Mucosa of descending colon (tissue), 3 donors: ENCODE results near the gene PSMA8. TPM values are rescaled to one million over a fixed set of nuclear protein-coding genes. Genes with fewer than 3 reads are reported as not detected.
"Not testable (repeated sequence)": the region's sequence is repeated elsewhere in the genome, so short reads cannot be mapped to it uniquely, and the experiment has no call there.

Experiments
- ATAC-seq: fragments of 200-7000 bp; cut with Tn5 transposase; one replicate; pipeline ENCODE4 v1.9.1; 2020; ENCODE audit warnings: mild to moderate bottlenecking, moderate library complexity
- DNase-seq, 3 donors: peaks; one replicate each; pipeline ENCODE4 v3.0.0-alpha.2; 2020
- H3K36me3 ChIP-seq: fragments of 200-600 bp; one replicate; pipeline ENCODE4 v1.8.0; 2021; ENCODE audit warnings: low read depth, mild to moderate bottlenecking
- H3K4me1 ChIP-seq: fragments of 200-600 bp; one replicate; pipeline ENCODE4 v1.8.0; 2021; ENCODE audit warnings: low read depth, mild to moderate bottlenecking
- H3K4me3 ChIP-seq: fragments of 200-600 bp; one replicate; pipeline ENCODE4 v1.8.0; 2021; ENCODE audit warnings: mild to moderate bottlenecking
- H3K9me3 ChIP-seq: fragments of 200-600 bp; one replicate; pipeline ENCODE4 v1.8.0; 2021; ENCODE audit warnings: mild to moderate bottlenecking
- intact Hi-C, 2 donors: fragments of 100-400 bp; cut with DNase I in 1 of 2; cut with micrococcal nuclease in 1 of 2; formaldehyde crosslinking; loops; one replicate each; pipeline versions ENCODE4 v1.11.0 to v1.11.1; 2022; cut with DNase I, micrococcal nuclease
- total RNA-seq, 3 donors: library from RNA; stranded (reverse); fragmentation: NEBNext Ultra II Directional in 2 of 3; extraction: Animal tissue kit (Norgen Biotek cat#: 25700) in 2 of 3; gene quantifications; one replicate each; pipeline versions ENCODE4 v1.2.1 to v1.2.4, GENCODE V29; 2021 to 2023
- TF ChIP-seq, protein P1 (sequence below): fragments of 200-600 bp; IDR thresholded peaks from one replicate; pipeline ENCODE4 v1.8.0; 2022; ENCODE audit warnings: antibody characterized with exemption, mild to moderate bottlenecking
- donor health status: DM: no; HTN: no; CAD: no; lungs with moderate emphysema.
- donor health status: DM: no; HTN: no; CAD: no.
- donor health status: DM: no; HTN: yes; CAD: no.

Gene PSMA8
- total RNA-seq, 3 donors from 2014 or later, result not detected

DNA sequence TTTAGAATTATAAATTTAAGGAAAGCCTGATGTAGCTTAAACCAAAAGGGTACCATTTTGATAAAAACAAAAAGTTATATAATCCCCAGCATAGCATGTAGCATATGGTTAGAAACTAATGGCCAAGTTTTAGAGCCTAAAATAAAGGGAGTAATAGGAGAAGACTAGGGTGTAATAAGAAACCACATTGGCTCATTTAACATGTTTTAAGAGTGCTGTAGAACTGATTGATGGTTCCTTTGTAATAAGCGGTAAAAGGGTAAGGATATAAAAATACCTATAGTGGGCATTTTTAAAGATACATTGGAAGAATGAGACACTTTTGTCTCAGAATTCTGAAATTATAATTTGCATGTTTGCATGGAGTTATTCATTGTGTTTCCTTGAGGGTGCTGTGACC, 1.9 kb downstream of the PSMA8 start:
- no peaks in the 10 kb centered on the region for H3K4me1 ChIP-seq

DNA sequence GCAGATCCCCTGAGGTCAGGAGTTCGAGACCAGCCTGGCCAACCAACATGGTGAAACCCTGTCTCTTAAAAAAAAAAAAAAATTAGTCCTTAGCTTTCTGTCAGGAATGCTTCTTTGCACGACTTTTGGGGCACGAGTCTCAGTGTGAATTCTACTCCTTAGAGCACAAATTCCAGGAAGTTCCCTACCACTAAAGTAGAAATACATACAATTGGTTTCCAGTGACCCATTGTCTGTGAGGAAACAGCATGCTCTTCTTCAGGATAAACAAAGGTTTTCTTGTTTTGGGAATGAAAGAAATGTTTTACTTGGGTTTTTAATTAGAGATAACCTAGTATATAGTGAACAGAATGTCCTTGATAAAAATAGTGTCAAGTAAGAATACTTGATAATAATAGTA, 23.7 kb downstream of the PSMA8 start:
- no peak for ATAC-seq
- Histone ChIP-seq H3K36me3 (no peaks in the 10 kb centered on the region), H3K4me3 (no peak overlapping the region), H3K9me3 (no peaks in the 10 kb centered on the region), H3K4me1 (no peaks in the 10 kb centered on the region)
- intact Hi-C loops, result no loop called here
- TF ChIP-seq, protein P1, sequence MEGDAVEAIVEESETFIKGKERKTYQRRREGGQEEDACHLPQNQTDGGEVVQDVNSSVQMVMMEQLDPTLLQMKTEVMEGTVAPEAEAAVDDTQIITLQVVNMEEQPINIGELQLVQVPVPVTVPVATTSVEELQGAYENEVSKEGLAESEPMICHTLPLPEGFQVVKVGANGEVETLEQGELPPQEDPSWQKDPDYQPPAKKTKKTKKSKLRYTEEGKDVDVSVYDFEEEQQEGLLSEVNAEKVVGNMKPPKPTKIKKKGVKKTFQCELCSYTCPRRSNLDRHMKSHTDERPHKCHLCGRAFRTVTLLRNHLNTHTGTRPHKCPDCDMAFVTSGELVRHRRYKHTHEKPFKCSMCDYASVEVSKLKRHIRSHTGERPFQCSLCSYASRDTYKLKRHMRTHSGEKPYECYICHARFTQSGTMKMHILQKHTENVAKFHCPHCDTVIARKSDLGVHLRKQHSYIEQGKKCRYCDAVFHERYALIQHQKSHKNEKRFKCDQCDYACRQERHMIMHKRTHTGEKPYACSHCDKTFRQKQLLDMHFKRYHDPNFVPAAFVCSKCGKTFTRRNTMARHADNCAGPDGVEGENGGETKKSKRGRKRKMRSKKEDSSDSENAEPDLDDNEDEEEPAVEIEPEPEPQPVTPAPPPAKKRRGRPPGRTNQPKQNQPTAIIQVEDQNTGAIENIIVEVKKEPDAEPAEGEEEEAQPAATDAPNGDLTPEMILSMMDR, result no peak
- no peak for DNase-seq

More for the DNA sequence above, 1.9 kb downstream of the PSMA8 start:
- TF ChIP-seq, protein P1, result no peak
- Histone ChIP-seq H3K36me3 (no peaks in the 10 kb centered on the region), H3K9me3 (no peaks in the 10 kb centered on the region), H3K4me3 (no peak overlapping the region)
- ATAC-seq, result no peak
- no peak for DNase-seq
- intact Hi-C loops, result no loop called here

DNA sequence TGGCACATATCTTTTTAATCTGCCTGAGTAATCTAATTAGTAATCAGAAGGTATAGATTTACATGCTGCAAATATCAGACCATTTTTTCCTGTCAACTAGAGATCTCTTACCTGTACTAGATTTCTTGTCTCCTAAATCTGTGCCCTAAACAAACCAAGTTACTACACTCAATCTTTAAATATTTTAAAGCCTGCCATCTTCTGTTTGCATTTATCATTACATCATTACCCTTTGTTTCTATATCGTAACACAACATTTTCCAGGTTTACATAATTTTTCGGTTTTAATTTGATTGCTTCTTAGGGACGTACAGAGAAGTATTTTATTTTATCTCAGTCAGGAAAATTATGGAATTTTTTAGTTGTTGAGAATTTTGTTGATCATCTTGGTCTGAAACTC, 25.7 kb downstream of the PSMA8 start:
- H3K36me3 ChIP-seq, result no peaks in the 10 kb centered on the region
- no peak for DNase-seq
- ATAC-seq, result no peak
- TF ChIP-seq, protein P1, result no peak
- no peaks in the 10 kb centered on the region for H3K4me1 ChIP-seq
- no peaks in the 10 kb centered on the region for H3K9me3 ChIP-seq
- intact Hi-C loops, result no loop called here
- H3K4me3 ChIP-seq, result no peak overlapping the region

DNA sequence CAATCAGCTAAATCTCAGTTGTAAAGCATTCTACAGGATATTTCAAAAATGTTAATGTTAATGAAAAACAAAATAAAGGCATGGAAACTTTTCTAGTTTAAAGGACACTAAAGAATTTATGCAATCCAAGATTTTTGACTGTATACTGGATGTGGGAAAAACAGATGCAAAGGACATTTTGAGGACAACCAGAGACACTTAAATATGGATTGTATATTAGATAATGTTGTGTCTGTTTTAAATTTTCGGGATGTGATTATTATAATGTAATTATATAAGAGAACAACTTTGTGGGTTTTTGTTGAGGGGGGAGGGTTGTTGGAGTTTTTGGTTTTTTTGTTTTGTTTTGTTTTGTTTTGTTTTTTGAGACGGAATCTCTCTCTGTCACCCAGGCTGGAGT, 30.9 kb downstream of the PSMA8 start:
- TF ChIP-seq, protein P1, result no peak

DNA sequence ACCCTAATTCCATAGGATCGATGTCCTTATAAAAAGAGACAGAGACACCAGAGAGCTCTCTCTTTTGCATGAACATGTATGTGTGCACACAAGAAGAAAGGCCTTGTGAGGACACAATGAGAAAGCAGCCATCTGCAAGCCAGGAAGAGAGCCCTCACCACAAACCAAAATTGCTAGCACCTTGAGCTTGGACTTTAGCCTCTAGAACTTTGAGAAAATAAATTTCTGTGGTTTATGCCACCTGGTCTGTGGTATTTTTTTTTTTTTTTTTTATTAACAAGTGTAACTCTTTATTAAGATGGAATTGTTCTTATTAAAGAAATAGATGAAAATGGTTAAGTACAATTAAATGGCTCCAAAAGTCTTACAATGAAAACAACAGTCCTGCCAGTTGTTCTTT, 33.9 kb downstream of the PSMA8 start:
- DNase-seq, H3K36me3 ChIP-seq, intact Hi-C loops, H3K4me3 ChIP-seq, H3K9me3 ChIP-seq, ATAC-seq, H3K4me1 ChIP-seq: not testable (repeated sequence)

More for the DNA sequence above, 30.9 kb downstream of the PSMA8 start:
- Histone ChIP-seq H3K4me3 (no peak overlapping the region), H3K9me3 (no peaks in the 10 kb centered on the region), H3K4me1 (no peaks in the 10 kb centered on the region), H3K36me3 (no peaks in the 10 kb centered on the region)
- DNase-seq, result no peak
- intact Hi-C loops, result no loop called here
- ATAC-seq, result no peak

DNA sequence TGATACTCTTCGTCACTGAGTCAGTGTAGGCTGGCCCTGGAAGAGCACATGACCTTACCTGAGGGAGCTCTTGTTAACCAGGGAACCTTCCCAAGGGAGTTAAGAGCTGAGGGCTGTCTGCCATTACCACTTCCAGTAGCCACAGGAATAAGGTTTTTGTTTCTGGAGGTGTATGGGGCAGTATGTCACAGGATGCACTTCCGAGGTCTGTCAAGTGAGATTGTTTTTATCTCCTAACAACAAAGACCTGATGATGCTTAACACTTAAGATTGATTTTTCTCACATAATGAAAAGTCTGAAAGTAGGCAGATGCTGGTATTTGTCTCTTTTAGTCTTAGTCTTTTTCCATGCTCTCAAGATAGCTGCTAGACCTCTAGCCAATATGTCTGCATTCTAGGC, 41.8 kb downstream of the PSMA8 start:
- no peaks in the 10 kb centered on the region for H3K36me3 ChIP-seq
- intact Hi-C loops, result no loop called here

More for the DNA sequence above, 41.8 kb downstream of the PSMA8 start:
- H3K4me1 ChIP-seq, result no peaks in the 10 kb centered on the region
- H3K4me3 ChIP-seq, result no peak overlapping the region
- DNase-seq (no peak), ATAC-seq (no peak)
- H3K9me3 ChIP-seq, result no peaks in the 10 kb centered on the region
- TF ChIP-seq, protein P1, result no peak
